ENCODE data around the gene SHROOM3. TPM values are rescaled to one million over a fixed set of nuclear protein-coding genes. Genes with fewer than 3 reads are reported as not detected.

SHROOM3 gene
- total and polyA plus RNA-seq, 4 donors = 14.4 to 75.1 (median 47.3) TPM

DNA sequence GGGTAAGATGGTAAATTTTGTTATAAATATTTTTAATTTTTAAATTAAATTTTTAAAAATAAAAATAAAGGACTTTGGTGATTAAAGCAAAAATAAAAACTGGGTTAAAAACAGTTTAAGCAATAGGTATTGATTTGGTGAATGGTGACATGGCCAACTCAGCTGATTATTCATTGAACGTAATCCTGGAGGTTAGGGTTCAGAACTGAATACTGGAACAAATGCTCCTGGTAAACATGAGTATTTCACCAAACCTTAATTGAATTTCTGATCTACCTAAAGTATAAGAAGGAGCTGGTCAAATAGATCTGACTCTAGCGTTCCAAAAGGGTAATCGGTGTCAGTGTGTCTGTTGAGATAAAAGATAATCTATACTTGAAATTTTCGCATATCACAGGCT lies 141.8 kb downstream of the SHROOM3 start:
- peaks cover 0 to under 1% (median 0%) of the 10 kb centered on the region in 5 donors for H3K4me1 ChIP-seq (ENCODE audit: control insufficient read depth in 5 of 5, insufficient read depth in 5 of 5, low read length in 5 of 5)
- H3K4me3 ChIP-seq = no peak overlapping the region
- 93% methylated on average over 4 of the region's 4 CpGs for WGBS, 2 donors
- DNase-seq = no peak
- no peak overlapping the region for H3K27ac ChIP-seq (ENCODE audit: low read depth in 1 of 2, low read length in 1 of 2)
- no peaks in the 10 kb centered on the region for H3K9me3 ChIP-seq (ENCODE audit: control insufficient read depth in 4 of 4, insufficient read depth in 3 of 4, low read length in 3 of 4)
- H3K27me3 ChIP-seq (ENCODE audit: control insufficient read depth in 3 of 3, insufficient read depth in 3 of 3, low read length in 2 of 3) = no peaks in the 10 kb centered on the region
- no peaks in the 10 kb centered on the region for H3K36me3 ChIP-seq (ENCODE audit: control insufficient read depth in 4 of 4, insufficient read depth in 4 of 4, low read length in 4 of 4)
- H3K9ac ChIP-seq (ENCODE audit: insufficient read depth in 1 of 2, low read length in 2 of 2) = no peak overlapping the region
- TF ChIP-seq, protein P1, sequence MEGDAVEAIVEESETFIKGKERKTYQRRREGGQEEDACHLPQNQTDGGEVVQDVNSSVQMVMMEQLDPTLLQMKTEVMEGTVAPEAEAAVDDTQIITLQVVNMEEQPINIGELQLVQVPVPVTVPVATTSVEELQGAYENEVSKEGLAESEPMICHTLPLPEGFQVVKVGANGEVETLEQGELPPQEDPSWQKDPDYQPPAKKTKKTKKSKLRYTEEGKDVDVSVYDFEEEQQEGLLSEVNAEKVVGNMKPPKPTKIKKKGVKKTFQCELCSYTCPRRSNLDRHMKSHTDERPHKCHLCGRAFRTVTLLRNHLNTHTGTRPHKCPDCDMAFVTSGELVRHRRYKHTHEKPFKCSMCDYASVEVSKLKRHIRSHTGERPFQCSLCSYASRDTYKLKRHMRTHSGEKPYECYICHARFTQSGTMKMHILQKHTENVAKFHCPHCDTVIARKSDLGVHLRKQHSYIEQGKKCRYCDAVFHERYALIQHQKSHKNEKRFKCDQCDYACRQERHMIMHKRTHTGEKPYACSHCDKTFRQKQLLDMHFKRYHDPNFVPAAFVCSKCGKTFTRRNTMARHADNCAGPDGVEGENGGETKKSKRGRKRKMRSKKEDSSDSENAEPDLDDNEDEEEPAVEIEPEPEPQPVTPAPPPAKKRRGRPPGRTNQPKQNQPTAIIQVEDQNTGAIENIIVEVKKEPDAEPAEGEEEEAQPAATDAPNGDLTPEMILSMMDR (IDR thresholded peaks at IDR 0.05; ENCODE audit: control extremely low read depth, extremely low read depth) = no peak
- no peak for ATAC-seq (ENCODE audit: insufficient read depth, low FRiP score)

DNA sequence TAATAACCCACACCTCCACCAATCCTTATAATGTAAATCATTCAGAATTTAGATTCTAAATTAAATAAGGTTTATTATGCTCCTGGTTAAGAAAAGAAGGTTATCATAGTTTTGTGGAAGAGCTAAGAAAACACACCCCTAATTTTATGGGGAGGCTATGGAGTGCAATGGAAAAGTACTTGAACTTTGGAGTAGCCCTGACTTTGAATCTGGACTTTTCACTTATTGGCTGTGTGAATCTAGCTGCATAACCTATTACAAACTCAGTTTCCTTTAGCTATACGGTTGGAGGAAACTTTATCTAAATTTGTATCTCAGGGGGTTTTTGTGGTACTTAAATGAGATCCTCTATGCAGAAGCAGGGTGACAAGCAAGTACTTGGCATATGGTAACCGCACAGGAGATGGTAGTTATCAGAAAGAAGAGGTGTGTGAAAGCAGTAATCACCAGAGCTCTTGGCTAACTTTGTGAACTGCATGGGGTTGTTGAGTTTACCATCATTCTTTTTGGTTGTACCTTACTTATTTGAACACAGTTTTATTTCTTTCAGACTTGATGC lies 143.1 kb downstream of the SHROOM3 start:
- ATAC-seq (ENCODE audit: insufficient read depth, low FRiP score) (no peak), DNase-seq (no peak)
- Histone ChIP-seq H3K27me3 (ENCODE audit: control insufficient read depth in 3 of 3, insufficient read depth in 3 of 3, low read length in 2 of 3) (no peaks in the 10 kb centered on the region), H3K9me3 (ENCODE audit: control insufficient read depth in 4 of 4, insufficient read depth in 3 of 4, low read length in 3 of 4) (no peaks in the 10 kb centered on the region), H3K9ac (ENCODE audit: insufficient read depth in 1 of 2, low read length in 2 of 2) (no peak overlapping the region), H3K36me3 (ENCODE audit: control insufficient read depth in 4 of 4, insufficient read depth in 4 of 4, low read length in 4 of 4) (no peaks in the 10 kb centered on the region), H3K4me3 (no peak overlapping the region), H3K27ac (ENCODE audit: low read depth in 1 of 2, low read length in 1 of 2) (no peak overlapping the region), H3K4me1 (ENCODE audit: control insufficient read depth in 5 of 5, insufficient read depth in 5 of 5, low read length in 5 of 5) (no peaks in the 10 kb centered on the region)
- TF ChIP-seq, protein P1 (IDR thresholded peaks at IDR 0.05; ENCODE audit: control extremely low read depth, extremely low read depth) = no peak
- WGBS, 2 donors = 60 to 72% methylated on average over 2 of the region's 2 CpGs

DNA sequence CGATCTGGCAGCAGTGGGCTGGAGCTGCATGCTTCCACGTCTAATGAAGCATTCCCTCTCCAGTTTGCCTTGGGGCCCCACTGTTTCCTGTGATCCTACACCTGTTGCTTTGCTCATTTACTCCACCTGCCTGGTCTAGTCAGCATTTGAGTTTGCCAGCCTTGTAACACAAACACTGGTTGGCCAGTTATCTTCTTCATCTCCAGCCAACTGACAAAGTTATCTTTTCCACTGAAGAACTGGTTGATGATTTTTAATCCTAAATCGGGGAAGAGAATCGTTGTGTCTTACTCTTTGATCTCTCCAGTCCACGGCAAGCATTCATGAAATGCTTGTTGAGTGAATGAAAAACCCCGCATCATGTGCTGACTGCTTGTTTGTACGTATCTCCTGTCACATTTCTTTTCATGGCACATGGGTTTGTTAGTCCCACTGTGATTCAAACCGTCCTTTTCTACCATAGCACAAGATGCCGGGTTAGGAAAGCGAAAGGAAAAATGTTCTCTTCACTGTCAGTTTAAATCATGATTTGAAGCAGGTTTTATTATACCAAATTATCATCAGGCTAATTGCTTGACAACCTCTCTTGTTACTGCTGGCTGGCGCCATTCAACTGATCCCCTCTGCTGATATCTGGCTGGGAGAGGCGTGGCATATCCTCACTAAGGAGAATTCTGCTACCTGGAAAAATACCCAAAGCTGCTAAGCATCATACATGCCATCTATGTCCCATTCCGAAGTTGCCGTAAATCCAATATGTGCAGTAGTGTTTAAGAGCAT lies 144.8 kb downstream of the SHROOM3 start:
- Histone ChIP-seq H3K27ac (ENCODE audit: low read depth in 1 of 2, low read length in 1 of 2) (no peak overlapping the region), H3K36me3 (ENCODE audit: control insufficient read depth in 4 of 4, insufficient read depth in 4 of 4, low read length in 4 of 4) (no peaks in the 10 kb centered on the region), H3K9me3 (ENCODE audit: control insufficient read depth in 4 of 4, insufficient read depth in 3 of 4, low read length in 3 of 4) (no peaks in the 10 kb centered on the region), H3K27me3 (ENCODE audit: control insufficient read depth in 3 of 3, insufficient read depth in 3 of 3, low read length in 2 of 3) (no peaks in the 10 kb centered on the region), H3K4me1 (ENCODE audit: control insufficient read depth in 5 of 5, insufficient read depth in 5 of 5, low read length in 5 of 5) (peaks cover 0 to 2% (median 0%) of the 10 kb centered on the region in 5 donors), H3K4me3 (no peak overlapping the region), H3K9ac (ENCODE audit: insufficient read depth in 1 of 2, low read length in 2 of 2) (no peak overlapping the region)
- DNase-seq (no peak), ATAC-seq (ENCODE audit: insufficient read depth, low FRiP score) (no peak)
- TF ChIP-seq, protein P1 (IDR thresholded peaks at IDR 0.05; ENCODE audit: control extremely low read depth, extremely low read depth) = no peak
- WGBS, 2 donors = 85 to 89% methylated on average over 14 of the region's 14 CpGs
